Activated naive CD8-positive, alpha-beta T cell (primary cell): ENCODE results near the gene METTL1.
"Not testable (repeated sequence)": the region's sequence is repeated elsewhere in the genome, so short reads cannot be mapped to it uniquely, and the experiment has no call there.

Experiments
- H3K27ac Mint-ChIP-seq: one replicate; pipeline ENCODE4 v1.8.0; 2021; ENCODE audit warnings: mixed read lengths
- H3K27me3 Mint-ChIP-seq: one replicate; pipeline ENCODE4 v1.8.0; 2021; ENCODE audit warnings: mixed read lengths
- H3K36me3 Mint-ChIP-seq: one replicate; pipeline ENCODE4 v1.8.0; 2021; ENCODE audit warnings: mixed read lengths
- H3K4me1 Mint-ChIP-seq: one replicate; pipeline ENCODE4 v1.8.0; 2021; ENCODE audit warnings: low read depth, mixed read lengths
- H3K4me3 Mint-ChIP-seq: one replicate; pipeline ENCODE4 v1.8.0; 2021; ENCODE audit warnings: mild to moderate bottlenecking, mixed read lengths
- H3K9me3 Mint-ChIP-seq: one replicate; pipeline ENCODE4 v1.8.0; 2021; ENCODE audit warnings: low read depth, mixed read lengths

METTL1 gene

DNA sequence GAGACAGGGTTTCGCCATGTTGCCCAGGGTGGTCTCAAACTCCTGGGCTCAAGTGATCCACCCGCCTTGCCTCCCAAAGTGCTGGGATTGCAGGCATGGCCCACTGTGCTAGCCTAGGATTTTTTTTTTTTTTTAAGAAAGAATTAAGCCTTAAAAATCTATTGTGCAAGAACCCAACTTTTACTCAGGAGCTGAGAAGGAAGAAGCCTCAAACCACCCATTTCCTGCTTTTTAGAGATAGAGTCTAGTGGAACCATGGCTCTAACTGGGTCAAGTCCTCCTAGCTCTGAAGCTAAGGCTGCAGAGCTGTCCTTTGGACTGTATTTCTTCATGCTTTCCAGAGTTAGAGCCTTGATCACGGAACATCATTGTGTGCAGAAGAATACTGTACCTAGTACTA, 9.3 kb upstream of the METTL1 start:
- H3K9me3 Mint-ChIP-seq, result no peaks in the 10 kb centered on the region
- peaks cover 38% of the 10 kb centered on the region for H3K4me1 Mint-ChIP-seq
- no peak overlapping the region for H3K4me3 Mint-ChIP-seq
- H3K27ac Mint-ChIP-seq, result peak overlapping the region; percentile 99
- H3K36me3 Mint-ChIP-seq, result peaks cover 4% of the 10 kb centered on the region
- no peaks in the 10 kb centered on the region for H3K27me3 Mint-ChIP-seq

DNA sequence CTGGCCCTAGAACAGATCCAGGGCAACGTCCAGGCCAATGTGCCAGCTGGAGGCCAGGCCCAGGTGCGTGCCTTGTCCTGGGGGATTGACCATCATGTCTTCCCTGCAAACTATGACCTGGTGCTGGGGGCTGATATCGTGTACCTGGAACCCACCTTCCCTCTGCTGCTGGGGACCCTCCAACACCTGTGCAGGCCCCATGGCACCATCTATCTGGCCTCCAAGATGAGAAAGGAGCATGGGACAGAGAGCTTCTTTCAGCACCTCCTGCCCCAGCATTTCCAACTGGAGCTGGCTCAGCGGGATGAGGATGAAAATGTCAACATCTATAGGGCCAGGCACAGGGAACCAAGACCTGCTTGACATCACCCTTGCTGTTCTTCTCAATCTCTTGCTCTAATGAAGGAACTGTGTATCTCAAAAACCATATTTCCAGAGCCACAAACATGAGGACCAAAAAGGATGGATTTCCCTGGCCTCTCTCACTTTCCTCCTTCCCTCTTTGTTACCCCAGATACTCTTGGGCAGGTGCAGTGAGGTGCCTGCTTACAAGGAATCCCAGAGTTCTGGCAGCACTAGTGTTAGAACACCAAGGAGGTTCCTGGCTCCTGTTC, 8.5 kb upstream of the METTL1 start:
- H3K36me3 Mint-ChIP-seq, result peaks cover 4% of the 10 kb centered on the region
- peak overlapping the region; percentile 64 for H3K27ac Mint-ChIP-seq
- peaks cover 37% of the 10 kb centered on the region for H3K4me1 Mint-ChIP-seq
- no peaks in the 10 kb centered on the region for H3K9me3 Mint-ChIP-seq
- no peaks in the 10 kb centered on the region for H3K27me3 Mint-ChIP-seq
- no peak overlapping the region for H3K4me3 Mint-ChIP-seq

DNA sequence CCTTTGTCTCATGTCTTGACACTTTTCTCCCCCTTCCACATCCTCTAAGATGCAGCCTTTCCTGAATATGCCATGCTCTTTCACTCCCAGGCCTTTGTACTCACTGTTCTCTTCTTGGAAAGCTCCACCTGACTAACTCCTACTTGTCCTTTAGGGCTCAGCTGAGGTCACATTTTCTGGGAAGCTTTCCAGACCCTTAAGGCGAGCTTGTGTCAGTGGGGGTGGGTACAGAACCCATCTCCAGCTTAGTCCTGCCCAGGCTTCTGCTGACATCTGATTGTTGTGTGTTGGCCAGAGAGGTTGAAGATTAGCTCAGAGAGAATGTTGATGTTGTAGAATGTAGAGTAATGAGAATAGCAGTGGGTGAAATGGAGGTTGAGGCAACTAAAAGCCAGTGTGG, 7.8 kb upstream of the METTL1 start:
- H3K36me3 Mint-ChIP-seq, result peaks cover 4% of the 10 kb centered on the region
- H3K4me3 Mint-ChIP-seq, result no peak overlapping the region
- H3K9me3 Mint-ChIP-seq, result no peaks in the 10 kb centered on the region
- H3K27me3 Mint-ChIP-seq, result no peaks in the 10 kb centered on the region
- H3K4me1 Mint-ChIP-seq, result peaks cover 37% of the 10 kb centered on the region
- H3K27ac Mint-ChIP-seq, result no peak overlapping the region

DNA sequence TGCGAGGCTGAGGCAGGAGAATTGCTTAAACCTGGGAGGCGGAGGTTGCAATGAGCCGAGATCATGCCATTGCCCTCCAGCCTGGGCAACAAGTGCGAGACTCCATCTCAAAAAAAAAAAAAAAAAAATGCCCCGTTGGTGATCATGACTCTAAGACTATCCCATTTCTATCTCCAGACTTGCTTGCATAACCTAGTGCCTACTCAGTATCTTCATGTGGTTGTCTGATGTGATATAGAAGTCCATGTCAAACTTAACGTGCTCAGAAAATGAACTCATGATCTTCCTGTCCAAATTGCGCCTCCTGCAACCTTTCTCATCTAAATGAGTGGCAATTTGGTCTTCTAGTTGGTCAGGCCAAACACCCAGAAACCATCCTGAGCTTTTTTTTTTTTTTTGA, 6.0 kb upstream of the METTL1 start:
- no peak overlapping the region for H3K4me3 Mint-ChIP-seq
- H3K9me3 Mint-ChIP-seq, result no peaks in the 10 kb centered on the region
- no peak overlapping the region for H3K27ac Mint-ChIP-seq
- peaks cover 33% of the 10 kb centered on the region for H3K4me1 Mint-ChIP-seq
- H3K27me3 Mint-ChIP-seq, result no peaks in the 10 kb centered on the region
- peaks cover 2% of the 10 kb centered on the region for H3K36me3 Mint-ChIP-seq

DNA sequence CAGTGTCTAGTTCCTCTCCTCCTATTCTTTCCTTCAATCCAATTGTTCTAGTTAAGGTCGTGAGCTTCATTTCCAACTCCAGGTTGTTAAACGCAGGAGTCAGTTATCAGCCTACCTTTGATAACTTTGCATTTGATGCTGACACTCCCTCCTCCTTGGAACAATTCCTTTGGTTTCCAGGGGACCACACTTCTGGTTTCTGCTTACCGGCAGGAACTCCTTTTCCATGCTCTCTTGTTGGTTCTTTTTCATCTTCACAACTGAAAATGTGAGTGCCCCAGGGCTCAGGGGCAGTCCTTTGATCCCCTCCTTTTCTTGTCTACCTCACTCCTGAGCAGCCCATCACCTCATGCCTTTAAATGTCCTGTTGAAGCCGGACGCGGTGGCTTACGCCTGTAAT, 5.5 kb upstream of the METTL1 start:
- Mint-ChIP-seq H3K4me1 (peaks cover 29% of the 10 kb centered on the region), H3K36me3 (peaks cover 2% of the 10 kb centered on the region), H3K4me3 (no peak overlapping the region), H3K27ac (no peak overlapping the region), H3K27me3 (no peaks in the 10 kb centered on the region), H3K9me3 (no peaks in the 10 kb centered on the region)

DNA sequence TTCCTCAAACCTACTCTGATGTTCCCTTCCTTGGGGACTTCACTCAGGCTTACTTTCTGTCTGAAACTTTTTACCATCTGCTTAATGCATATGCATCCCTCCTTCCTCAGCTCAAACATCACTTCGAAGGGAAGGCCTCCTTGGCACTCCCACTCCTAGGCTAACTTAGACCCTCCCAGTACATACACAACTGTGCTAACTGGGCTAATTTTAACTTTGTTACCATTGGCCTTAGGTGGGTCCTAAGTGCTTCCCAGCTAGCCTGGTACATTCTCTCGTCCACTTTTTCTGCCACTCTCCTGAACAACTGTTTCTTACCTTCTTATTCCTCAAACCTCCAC, 4.3 kb upstream of the METTL1 start:
- Mint-ChIP-seq H3K36me3 (peaks cover 2% of the 10 kb centered on the region), H3K27me3 (no peaks in the 10 kb centered on the region), H3K27ac (no peak overlapping the region), H3K9me3 (no peaks in the 10 kb centered on the region), H3K4me1 (peaks cover 23% of the 10 kb centered on the region), H3K4me3 (no peak overlapping the region)

DNA sequence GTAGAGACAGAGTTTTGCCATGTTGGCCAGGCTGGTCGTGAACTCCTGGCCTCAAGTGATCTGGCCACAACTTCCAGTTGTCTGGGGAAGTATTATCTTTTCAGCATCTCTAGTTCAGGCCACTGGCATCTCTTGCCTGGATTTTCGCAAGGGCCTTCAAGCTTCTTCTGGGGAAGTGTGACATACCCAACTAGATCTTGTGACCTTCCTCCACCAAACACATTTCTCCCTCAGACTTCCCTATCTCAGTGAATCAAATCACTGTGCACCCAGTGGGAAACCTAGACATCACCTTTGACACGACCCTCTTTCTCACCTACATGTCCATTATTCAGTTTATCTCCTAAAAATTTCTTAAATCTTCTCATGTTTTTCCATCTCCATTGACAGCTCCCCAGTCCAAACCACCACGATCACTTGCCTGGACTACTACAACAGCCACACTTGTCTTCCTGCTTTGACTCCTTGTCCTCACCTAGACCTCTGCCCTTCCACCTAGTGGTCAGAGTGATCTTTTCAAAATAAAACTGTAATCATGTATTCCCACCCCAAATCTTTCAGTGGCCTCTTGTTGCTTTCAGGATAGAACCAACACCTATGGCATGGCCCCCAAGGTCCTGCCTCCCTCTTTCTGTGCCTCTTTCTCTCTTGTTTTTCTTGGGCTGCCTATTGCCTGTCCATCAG, 3.8 kb upstream of the METTL1 start:
- no peaks in the 10 kb centered on the region for H3K27me3 Mint-ChIP-seq
- H3K9me3 Mint-ChIP-seq, result no peaks in the 10 kb centered on the region
- H3K36me3 Mint-ChIP-seq, result peaks cover 2% of the 10 kb centered on the region
- peaks cover 21% of the 10 kb centered on the region for H3K4me1 Mint-ChIP-seq
- H3K27ac Mint-ChIP-seq, result no peak overlapping the region
- H3K4me3 Mint-ChIP-seq, result no peak overlapping the region

DNA sequence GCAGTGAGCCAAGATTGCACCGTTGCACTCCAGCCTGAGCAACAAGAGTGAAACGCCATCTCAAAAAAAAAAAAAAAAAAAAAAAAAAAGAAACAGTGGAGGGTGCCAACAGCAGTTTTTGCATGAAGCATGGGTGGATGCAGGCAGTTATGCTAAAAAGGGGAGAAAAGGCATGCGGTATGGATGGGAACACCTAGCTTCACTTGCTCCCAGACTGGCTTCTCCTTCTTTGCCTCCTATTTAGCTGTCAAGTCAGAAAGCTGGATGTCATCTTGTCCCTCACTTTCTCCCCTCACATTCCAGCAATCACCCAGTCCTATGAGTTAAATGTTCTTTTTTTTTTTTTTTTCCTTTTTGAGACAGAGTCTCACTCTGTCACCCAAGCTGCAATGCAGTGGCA, 3.1 kb upstream of the METTL1 start:
- Mint-ChIP-seq H3K27ac (no peak overlapping the region), H3K4me3 (no peak overlapping the region), H3K9me3 (no peaks in the 10 kb centered on the region), H3K4me1 (peaks cover 20% of the 10 kb centered on the region), H3K27me3 (no peaks in the 10 kb centered on the region), H3K36me3 (peaks cover 6% of the 10 kb centered on the region)

DNA sequence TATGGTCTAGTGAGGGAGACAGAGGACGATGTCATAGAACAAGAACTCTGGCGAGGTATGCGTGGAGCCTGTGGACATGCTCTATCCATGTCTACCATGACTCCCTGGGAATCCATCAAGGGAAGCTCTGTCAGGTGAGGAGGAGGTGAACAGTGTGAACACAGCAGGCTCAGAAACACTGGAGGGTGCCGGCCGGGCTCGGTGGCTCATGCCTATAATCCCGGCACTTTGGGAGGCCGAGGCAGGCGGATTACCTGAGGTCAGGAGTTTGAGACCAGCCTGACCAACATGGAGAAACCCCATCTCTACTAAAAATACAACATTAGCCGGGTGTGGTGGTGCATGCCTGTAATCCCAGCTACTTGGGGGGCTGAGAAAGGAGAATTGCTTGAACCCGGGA, 2.7 kb upstream of the METTL1 start:
- not testable (repeated sequence) for H3K27ac Mint-ChIP-seq, H3K9me3 Mint-ChIP-seq, H3K36me3 Mint-ChIP-seq, H3K27me3 Mint-ChIP-seq, H3K4me3 Mint-ChIP-seq
- H3K4me1 Mint-ChIP-seq, result peaks cover 21% of the 10 kb centered on the region

DNA sequence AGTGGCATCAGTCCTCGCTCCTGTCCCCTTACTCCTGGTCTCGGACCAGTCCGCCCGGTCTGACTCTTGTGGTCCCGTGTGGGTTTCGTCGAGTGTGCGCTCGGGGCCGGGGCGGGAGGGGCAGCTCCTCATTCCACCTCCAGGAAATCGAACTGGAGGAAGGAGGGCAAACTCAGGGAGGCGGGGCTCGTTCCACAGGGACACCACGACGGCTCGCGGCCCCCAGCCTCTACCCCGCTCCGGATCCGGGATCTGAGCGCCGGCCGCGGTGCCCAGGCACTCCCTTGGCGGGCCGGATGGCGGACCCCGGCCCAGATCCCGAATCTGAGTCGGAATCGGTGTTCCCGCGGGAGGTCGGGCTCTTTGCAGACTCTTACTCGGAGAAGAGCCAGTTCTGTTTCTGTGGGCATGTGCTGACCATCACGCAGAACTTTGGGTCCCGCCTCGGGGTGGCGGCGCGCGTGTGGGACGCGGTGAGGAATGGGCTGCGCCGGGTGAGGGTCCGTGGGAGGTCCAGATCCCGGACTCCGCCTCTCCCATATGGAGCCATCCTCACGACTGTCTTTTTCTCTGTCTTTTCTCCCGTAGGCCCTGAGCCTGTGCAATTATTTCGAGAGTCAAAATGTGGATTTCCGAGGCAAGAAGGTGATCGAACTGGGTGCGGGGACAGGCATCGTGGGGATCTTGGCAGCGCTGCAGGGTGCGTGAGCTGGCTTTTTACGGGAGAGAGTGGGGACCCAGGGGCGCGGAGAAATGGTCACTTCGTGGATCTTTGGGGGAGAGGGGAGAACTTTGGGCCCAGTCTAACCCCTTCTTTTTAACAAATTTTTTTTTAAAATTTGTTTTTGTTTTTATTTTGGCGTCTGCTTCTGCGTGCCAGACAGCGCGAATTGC, 771 bp upstream of the METTL1 start, which contains the start of gene EEF1AKMT3:
Gene EEF1AKMT3 (plus strand): TSS at position 186 of the 894 bp plus-strand sequence. CDS start 111 bp downstream, at position 297.
- no peaks in the 10 kb centered on the region for H3K27me3 Mint-ChIP-seq
- peaks cover 7% of the 10 kb centered on the region for H3K36me3 Mint-ChIP-seq
- peak within 1 kb of the TSS; percentile 99 for H3K4me3 Mint-ChIP-seq
- no peaks in the 10 kb centered on the region for H3K9me3 Mint-ChIP-seq
- H3K4me1 Mint-ChIP-seq, result peaks cover 20% of the 10 kb centered on the region
- peak within 1 kb of the TSS; percentile 100 for H3K27ac Mint-ChIP-seq

DNA sequence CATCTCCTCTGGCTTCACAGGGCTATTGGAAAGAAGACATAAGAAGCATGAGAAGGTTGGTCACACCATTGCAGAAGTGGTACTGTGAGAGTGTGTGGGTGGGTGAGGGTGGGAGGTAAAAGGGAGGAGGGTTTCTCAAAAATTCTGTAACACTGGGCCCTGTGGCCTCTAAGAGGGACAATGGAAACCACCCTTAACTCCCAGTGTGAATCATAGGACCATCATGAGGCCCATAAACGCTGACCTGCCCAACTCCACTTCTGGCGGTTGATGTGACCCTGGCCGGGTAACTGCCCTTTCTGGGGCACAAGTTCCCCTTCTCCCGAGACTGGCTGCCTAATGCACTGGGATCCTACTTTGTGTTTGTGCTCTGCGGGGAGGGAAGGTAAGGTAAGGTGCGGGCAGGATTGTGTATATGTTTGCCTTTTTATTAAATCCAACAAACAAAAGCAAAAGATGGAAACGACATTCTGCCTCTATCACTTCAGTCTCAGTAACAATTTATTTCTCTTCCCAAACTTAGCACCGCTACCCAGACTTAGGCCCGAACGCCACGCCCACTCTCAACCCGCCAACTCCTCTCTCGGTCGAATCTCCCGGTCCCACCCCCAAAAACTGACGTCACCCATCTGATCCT, 551 bp downstream of the METTL1 start:
- H3K27ac Mint-ChIP-seq, result peak overlapping the region; percentile 100
- H3K9me3 Mint-ChIP-seq, result no peaks in the 10 kb centered on the region
- H3K36me3 Mint-ChIP-seq, result peaks cover 7% of the 10 kb centered on the region
- peak overlapping the region; percentile 99 for H3K4me3 Mint-ChIP-seq
- no peaks in the 10 kb centered on the region for H3K27me3 Mint-ChIP-seq
- peaks cover 27% of the 10 kb centered on the region for H3K4me1 Mint-ChIP-seq

DNA sequence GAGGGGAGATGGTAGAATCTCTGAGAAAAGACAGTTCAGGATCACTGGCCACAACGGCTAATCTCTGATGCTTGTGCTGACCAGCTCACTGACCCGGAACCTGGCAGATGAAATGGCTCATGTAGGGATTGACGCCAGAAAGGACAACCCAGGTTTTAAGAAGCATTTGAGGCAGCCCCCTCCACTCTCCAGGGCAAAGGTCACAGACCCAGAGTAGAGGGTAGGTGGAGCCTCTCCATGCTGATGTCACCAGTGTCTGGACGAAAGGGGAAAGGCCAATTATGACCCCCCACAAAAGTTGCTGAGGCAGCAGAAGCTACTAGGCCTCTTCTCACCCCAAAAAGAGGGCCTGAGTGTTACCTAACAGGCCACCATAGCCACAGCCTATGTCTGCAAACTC, 1.2 kb downstream of the METTL1 start:
- no peaks in the 10 kb centered on the region for H3K9me3 Mint-ChIP-seq
- H3K4me1 Mint-ChIP-seq, result peaks cover 30% of the 10 kb centered on the region
- H3K27me3 Mint-ChIP-seq, result no peaks in the 10 kb centered on the region
- peak overlapping the region; percentile 58 for H3K27ac Mint-ChIP-seq
- peak overlapping the region; percentile 99 for H3K4me3 Mint-ChIP-seq
- peaks cover 7% of the 10 kb centered on the region for H3K36me3 Mint-ChIP-seq

DNA sequence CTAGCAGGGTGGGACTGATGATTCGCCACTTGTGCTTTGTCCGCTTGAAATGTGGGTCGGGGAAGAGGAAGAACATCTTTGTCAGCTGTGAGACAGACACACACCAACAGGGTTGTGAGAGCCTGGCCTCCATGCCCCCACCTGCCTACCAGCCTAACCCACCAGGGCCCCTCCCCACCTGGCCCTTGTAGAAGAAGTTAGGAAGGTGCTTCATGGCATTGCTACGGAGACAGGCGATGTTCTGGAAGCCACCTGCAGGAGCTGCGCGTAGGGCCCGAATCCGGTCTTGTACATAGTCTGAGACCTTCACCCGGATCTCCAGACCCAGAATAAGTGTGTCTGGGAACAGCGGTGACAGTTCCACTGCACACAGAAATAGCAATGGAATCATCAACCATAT, 2.3 kb downstream of the METTL1 start:
- Mint-ChIP-seq H3K9me3 (no peaks in the 10 kb centered on the region), H3K27ac (peak overlapping the region; percentile 72), H3K4me3 (peak overlapping the region; percentile 99), H3K36me3 (peaks cover 7% of the 10 kb centered on the region), H3K4me1 (peaks cover 36% of the 10 kb centered on the region), H3K27me3 (no peaks in the 10 kb centered on the region)

DNA sequence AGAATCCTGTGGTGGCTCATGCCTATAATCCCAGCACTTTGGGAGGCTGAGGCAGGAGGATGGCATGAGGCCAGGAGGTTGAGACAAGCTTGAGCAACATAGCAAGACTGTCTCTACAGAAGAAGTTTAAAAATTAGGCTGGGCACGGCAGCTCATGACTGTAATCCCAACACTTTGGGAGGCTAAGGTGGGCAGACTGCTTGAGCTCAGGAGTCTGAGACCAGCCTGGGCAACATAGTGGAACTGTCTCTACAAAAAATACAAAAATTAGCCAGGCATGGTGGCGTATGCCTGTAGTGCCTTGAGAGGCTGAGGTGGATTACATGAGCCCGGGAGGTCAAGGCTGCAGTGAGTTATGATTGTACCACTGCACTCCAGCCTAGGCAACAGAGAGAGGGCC, 4.0 kb downstream of the METTL1 start:
- peaks cover 13% of the 10 kb centered on the region for H3K36me3 Mint-ChIP-seq
- peaks cover 46% of the 10 kb centered on the region for H3K4me1 Mint-ChIP-seq
- H3K4me3 Mint-ChIP-seq, result no peak overlapping the region
- no peaks in the 10 kb centered on the region for H3K27me3 Mint-ChIP-seq
- H3K27ac Mint-ChIP-seq, result no peak overlapping the region
- no peaks in the 10 kb centered on the region for H3K9me3 Mint-ChIP-seq

DNA sequence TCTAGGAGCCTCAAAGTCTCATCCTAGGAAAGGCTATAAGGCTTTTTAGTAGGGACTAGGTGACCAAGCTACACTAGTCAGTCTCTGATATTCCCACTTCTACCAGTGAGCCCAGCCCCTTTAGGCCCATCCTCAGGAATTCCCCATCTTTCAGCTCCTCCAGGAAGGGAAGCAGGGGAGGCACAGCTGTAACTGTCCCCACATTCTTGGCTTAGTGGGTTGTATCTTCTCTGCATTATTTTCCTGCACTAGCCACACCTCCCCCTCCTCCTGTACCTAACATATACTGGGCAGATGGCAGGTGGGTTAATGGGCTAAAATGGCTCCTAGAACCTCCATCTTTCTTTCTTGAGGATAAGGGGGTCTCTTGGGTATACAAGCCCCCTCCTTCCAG, 4.6 kb downstream of the METTL1 start:
- no peaks in the 10 kb centered on the region for H3K27me3 Mint-ChIP-seq
- H3K36me3 Mint-ChIP-seq, result peaks cover 13% of the 10 kb centered on the region
- H3K27ac Mint-ChIP-seq, result no peak overlapping the region
- H3K9me3 Mint-ChIP-seq, result no peaks in the 10 kb centered on the region
- peak overlapping the region; percentile 91 for H3K4me3 Mint-ChIP-seq
- peaks cover 44% of the 10 kb centered on the region for H3K4me1 Mint-ChIP-seq
